Astrocyte (in vitro differentiated cells and primary cell): Measurements from ENCODE around the gene CEP83. TPM values are rescaled to one million over a fixed set of nuclear protein-coding genes. Genes with fewer than 3 reads are reported as not detected.

ENCODE experiments used
- DNase-seq: peaks from one replicate; pipeline ENCODE4 v3.0.0-alpha.2; 2010; ENCODE audit warnings: low read depth
- FAIRE-seq: peaks from 2 replicates; lab custom pipeline; 2011; peaks lifted over from hg19 to GRCh38; lab: Jason Lieb, UNC
- H2AFZ ChIP-seq: 2 replicates; pipeline ENCODE4 v1.6.0; 2012; ENCODE audit warnings: low read depth, low read length, inconsistent platforms
- H3K27ac ChIP-seq: 2 replicates; pipeline ENCODE4 v1.5.1; 2011; ENCODE audit warnings: low read depth, low read length, inconsistent platforms
- H3K27me3 ChIP-seq: 2 replicates; pipeline ENCODE4 v1.6.0; 2011; ENCODE audit warnings: low read length, inconsistent platforms; ENCODE audit not compliant: insufficient read depth
- H3K36me3 ChIP-seq: 2 replicates; pipeline ENCODE4 v1.5.1; 2011; ENCODE audit warnings: low read length, inconsistent platforms; ENCODE audit not compliant: insufficient read depth
- H3K4me1 ChIP-seq: 2 replicates; pipeline ENCODE4 v1.5.1; 2011; ENCODE audit warnings: low read length, inconsistent platforms; ENCODE audit not compliant: insufficient read depth
- H3K4me2 ChIP-seq: 2 replicates; pipeline ENCODE4 v1.6.0; 2012; ENCODE audit warnings: low read length, inconsistent platforms
- H3K4me3 ChIP-seq: 2 replicates; pipeline ENCODE4 v1.5.1; 2011; ENCODE audit warnings: low read depth, mild to moderate bottlenecking, low read length, inconsistent platforms; ENCODE audit not compliant: insufficient read depth
- H3K79me2 ChIP-seq: 2 replicates; pipeline ENCODE4 v1.6.0; 2012; ENCODE audit warnings: mild to moderate bottlenecking, low read length, inconsistent platforms; ENCODE audit not compliant: insufficient read depth
- H3K9ac ChIP-seq: 2 replicates; pipeline ENCODE4 v1.6.0; 2012; ENCODE audit warnings: mild to moderate bottlenecking, low read length, inconsistent platforms
- H3K9me3 ChIP-seq: 2 replicates; pipeline ENCODE4 v1.5.1; 2012; ENCODE audit warnings: low read depth, mild to moderate bottlenecking, low read length, inconsistent platforms; ENCODE audit not compliant: insufficient read depth
- H4K20me1 ChIP-seq: 2 replicates; pipeline ENCODE4 v1.6.0; 2012; ENCODE audit warnings: low read length, inconsistent platforms; ENCODE audit not compliant: insufficient read depth
- H3K27ac Mint-ChIP-seq: one replicate; pipeline ENCODE4 v1.8.0; 2021; ENCODE audit warnings: mild to moderate bottlenecking, mixed read lengths; ENCODE audit not compliant: unreplicated experiment
- H3K27me3 Mint-ChIP-seq: one replicate; pipeline ENCODE4 v1.8.0; 2021; ENCODE audit warnings: low read depth, mixed read lengths; ENCODE audit not compliant: unreplicated experiment
- H3K36me3 Mint-ChIP-seq: one replicate; pipeline ENCODE4 v1.8.0; 2021; ENCODE audit warnings: low read depth, mixed read lengths; ENCODE audit not compliant: unreplicated experiment
- H3K4me1 Mint-ChIP-seq: one replicate; pipeline ENCODE4 v1.8.0; 2021; ENCODE audit warnings: low read depth, mixed read lengths; ENCODE audit not compliant: unreplicated experiment
- H3K4me3 Mint-ChIP-seq: one replicate; pipeline ENCODE4 v1.8.0; 2021; ENCODE audit warnings: mild to moderate bottlenecking, moderate library complexity, mixed read lengths; ENCODE audit not compliant: unreplicated experiment
- H3K9me3 Mint-ChIP-seq: one replicate; pipeline ENCODE4 v1.8.0; 2021; ENCODE audit warnings: mild to moderate bottlenecking, mixed read lengths; ENCODE audit not compliant: unreplicated experiment
- EZH2 ChIP-seq: IDR thresholded peaks from 2 replicates; pipeline ENCODE4 v1.6.1; 2012; ENCODE audit warnings: mild to moderate bottlenecking, low read length, inconsistent platforms; ENCODE audit not compliant: insufficient read depth
- total RNA-seq: library from RNA; stranded (reverse); gene quantifications from 2 replicates; pipeline ENCODE4 v1.2.1, GENCODE V29; 2021
- TF ChIP-seq, protein P1 (sequence below): IDR thresholded peaks from 2 replicates; pipeline ENCODE4 v1.5.1; 2011; ENCODE audit warnings: low read depth, mild to moderate bottlenecking, inconsistent platforms, low read length, moderate library complexity; ENCODE audit not compliant: insufficient read depth

The CEP83 gene
- total RNA-seq, 1 donor from 2014 or later, result 12.4 TPM

DNA sequence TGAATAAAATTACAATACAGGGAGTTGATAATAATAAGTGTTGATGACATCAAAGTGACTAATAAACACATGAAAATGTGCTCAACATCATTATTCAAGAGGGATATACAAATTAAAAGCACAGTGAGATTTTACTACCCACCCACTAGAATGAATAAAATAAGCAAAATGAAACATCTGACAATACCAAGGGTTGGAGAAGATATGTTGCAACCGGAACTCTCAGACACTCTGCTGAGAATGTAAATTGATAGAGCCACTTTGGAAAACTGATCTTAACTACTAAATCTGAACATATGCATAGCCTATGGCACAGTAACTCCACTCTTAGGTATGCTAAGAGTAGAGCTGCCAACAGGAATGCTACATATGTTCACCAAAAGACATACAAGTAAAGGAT lies 44.0 kb upstream of the CEP83 start:
- Mint-ChIP-seq H3K27ac (no peak overlapping the region), H3K9me3 (peaks cover 11% of the 10 kb centered on the region), H3K36me3 (no peaks in the 10 kb centered on the region)

DNA sequence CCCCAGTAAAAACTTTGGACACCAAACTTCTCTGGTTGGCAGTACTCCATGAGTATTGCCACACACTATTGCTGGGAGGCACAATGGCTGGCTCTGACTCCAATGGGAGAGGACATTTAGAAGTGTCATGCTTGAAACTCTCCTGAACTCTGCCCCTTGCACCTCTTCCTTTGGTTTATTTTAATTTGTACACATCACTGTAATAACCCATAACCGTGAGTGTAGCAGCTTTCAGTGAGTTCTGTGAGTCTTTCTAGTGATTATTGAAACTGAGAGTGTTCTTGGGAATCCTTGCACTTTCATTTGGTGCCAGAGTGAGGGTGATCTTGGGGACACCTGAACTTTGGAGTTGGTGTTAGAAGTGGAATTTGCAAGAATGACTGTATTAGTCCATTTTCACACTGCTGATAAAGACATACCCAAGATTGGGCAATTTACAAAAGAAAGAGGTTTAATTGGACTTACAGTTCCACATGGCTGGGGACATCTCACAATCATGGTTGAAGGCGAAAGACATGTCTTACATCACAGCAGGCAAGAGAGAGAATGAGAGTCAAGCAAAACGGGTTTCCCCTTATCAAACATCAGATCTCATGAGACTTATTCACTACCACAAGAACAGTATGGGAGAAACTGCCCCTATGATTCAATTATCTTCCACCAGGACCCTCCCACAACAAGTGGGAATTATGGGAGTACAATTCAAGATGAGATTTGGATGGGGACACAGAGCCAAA lies 41.3 kb upstream of the CEP83 start:
- FAIRE-seq, result no peak
- H3K27ac ChIP-seq, result no peak overlapping the region
- H3K9ac ChIP-seq, result no peak overlapping the region
- no peak for DNase-seq
- H2AFZ ChIP-seq, result no peak overlapping the region
- Mint-ChIP-seq H3K27me3 (no peaks in the 10 kb centered on the region), H3K9me3 (peaks cover 9% of the 10 kb centered on the region), H3K36me3 (no peaks in the 10 kb centered on the region), H3K4me1 (no peaks in the 10 kb centered on the region), H3K27ac (no peak overlapping the region), H3K4me3 (no peak overlapping the region)
- H4K20me1 ChIP-seq, result no peaks in the 10 kb centered on the region
- H3K27me3 ChIP-seq, result peaks cover 2% of the 10 kb centered on the region
- H3K4me3 ChIP-seq, result no peak overlapping the region
- TF ChIP-seq EZH2, result no peak
- TF ChIP-seq, protein P1, sequence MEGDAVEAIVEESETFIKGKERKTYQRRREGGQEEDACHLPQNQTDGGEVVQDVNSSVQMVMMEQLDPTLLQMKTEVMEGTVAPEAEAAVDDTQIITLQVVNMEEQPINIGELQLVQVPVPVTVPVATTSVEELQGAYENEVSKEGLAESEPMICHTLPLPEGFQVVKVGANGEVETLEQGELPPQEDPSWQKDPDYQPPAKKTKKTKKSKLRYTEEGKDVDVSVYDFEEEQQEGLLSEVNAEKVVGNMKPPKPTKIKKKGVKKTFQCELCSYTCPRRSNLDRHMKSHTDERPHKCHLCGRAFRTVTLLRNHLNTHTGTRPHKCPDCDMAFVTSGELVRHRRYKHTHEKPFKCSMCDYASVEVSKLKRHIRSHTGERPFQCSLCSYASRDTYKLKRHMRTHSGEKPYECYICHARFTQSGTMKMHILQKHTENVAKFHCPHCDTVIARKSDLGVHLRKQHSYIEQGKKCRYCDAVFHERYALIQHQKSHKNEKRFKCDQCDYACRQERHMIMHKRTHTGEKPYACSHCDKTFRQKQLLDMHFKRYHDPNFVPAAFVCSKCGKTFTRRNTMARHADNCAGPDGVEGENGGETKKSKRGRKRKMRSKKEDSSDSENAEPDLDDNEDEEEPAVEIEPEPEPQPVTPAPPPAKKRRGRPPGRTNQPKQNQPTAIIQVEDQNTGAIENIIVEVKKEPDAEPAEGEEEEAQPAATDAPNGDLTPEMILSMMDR, result no peak
- H3K9me3 ChIP-seq, result no peaks in the 10 kb centered on the region
- no peaks in the 10 kb centered on the region for H3K36me3 ChIP-seq
- no peak overlapping the region for H3K4me2 ChIP-seq
- H3K79me2 ChIP-seq, result no peaks in the 10 kb centered on the region
- H3K4me1 ChIP-seq, result no peaks in the 10 kb centered on the region

More for the DNA sequence above, 44.0 kb upstream of the CEP83 start:
- Histone ChIP-seq H2AFZ (no peak overlapping the region), H3K27ac (no peak overlapping the region), H3K27me3 (peaks cover 5% of the 10 kb centered on the region), H3K4me3 (no peak overlapping the region), H3K79me2 (no peaks in the 10 kb centered on the region), H3K9me3 (no peaks in the 10 kb centered on the region), H3K4me2 (no peak overlapping the region), H3K36me3 (no peaks in the 10 kb centered on the region), H3K4me1 (no peaks in the 10 kb centered on the region), H3K9ac (no peak overlapping the region), H4K20me1 (no peaks in the 10 kb centered on the region)
- Mint-ChIP-seq H3K4me3 (no peak overlapping the region), H3K27me3 (peaks cover 3% of the 10 kb centered on the region), H3K4me1 (no peaks in the 10 kb centered on the region)
- DNase-seq (no peak), FAIRE-seq (no peak)
- TF ChIP-seq EZH2, result no peak
- TF ChIP-seq, protein P1, result no peak

DNA sequence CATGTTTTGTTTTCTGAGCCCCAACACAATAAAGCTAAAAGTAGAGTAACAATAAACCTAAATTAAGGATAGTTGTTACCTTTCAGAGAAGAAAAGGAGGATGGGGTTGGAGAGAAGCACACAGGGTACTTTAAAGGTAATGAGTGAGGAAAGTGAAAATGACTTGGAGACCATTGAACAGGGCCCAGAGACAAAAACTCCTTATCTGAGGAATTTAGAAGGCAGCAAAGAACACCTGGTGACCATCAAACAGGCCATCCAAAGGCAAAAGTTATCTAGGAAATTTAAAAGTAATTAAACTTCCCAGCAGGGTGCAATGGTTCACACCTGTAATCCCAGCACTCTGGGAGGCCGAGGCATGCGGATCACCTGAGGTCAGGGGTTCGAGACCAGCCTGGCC lies 39.0 kb upstream of the CEP83 start:
- H3K9ac ChIP-seq, result no peak overlapping the region
- FAIRE-seq (no peak), DNase-seq (no peak)

More for the DNA sequence above, 39.0 kb upstream of the CEP83 start:
- peaks cover 9% of the 10 kb centered on the region for H3K9me3 Mint-ChIP-seq
- no peak overlapping the region for H3K4me3 Mint-ChIP-seq
- Histone ChIP-seq H3K27ac (no peak overlapping the region), H3K36me3 (no peaks in the 10 kb centered on the region), H3K27me3 (peaks cover 5% of the 10 kb centered on the region), H3K4me3 (no peak overlapping the region), H4K20me1 (no peaks in the 10 kb centered on the region), H3K4me2 (no peak overlapping the region), H3K4me1 (no peaks in the 10 kb centered on the region), H3K79me2 (no peaks in the 10 kb centered on the region), H3K9me3 (no peaks in the 10 kb centered on the region), H2AFZ (no peak overlapping the region)
- no peaks in the 10 kb centered on the region for H3K27me3 Mint-ChIP-seq
- H3K4me1 Mint-ChIP-seq, result no peaks in the 10 kb centered on the region
- TF ChIP-seq EZH2, result no peak
- TF ChIP-seq, protein P1, result no peak
- H3K27ac Mint-ChIP-seq, result no peak overlapping the region
- no peaks in the 10 kb centered on the region for H3K36me3 Mint-ChIP-seq
